UCSD-AML1 (cell line): Measurements from ENCODE around the gene FNBP1.
"Not testable (repeated sequence)": the region's sequence is repeated elsewhere in the genome, so short reads cannot be mapped to it uniquely, and the experiment has no call there.

Source experiments
- DNase-seq: peaks from one replicate; lab custom pipeline; 2025; ENCODE audit not compliant: unreplicated experiment; lab: John Stamatoyannopoulos, UW

Gene FNBP1

DNA sequence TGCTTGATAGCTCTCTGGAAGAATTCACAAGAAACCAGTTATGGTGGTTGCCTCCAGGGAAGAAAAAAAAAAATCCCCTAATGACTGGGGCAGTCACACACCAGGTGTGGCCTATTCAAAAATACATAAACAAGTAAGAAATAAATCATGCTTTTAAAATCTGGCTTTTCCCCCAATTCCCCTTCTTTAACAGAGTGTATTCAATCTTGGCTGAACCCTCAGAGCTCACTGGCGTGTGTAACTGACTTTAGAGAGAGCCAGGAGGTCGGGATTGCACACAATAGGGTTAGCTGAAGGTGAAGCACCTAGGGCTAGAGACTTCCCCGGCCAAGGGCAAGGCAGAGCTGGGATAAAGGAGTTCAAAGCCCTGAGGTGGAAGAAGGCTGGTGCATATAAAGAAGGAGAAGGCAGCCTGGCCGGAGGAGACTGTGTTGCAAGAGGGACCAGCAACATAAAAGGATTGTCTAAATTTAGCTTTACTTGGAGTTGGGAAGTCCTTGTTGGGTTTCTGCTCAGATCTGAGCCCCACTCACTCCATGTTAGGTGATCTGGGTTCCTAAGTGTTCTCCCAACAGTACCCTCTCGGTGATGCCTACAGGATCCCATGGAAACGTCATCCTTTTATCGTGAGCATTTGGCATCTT, 19.7 kb downstream of the FNBP1 start:
- no peak for DNase-seq

DNA sequence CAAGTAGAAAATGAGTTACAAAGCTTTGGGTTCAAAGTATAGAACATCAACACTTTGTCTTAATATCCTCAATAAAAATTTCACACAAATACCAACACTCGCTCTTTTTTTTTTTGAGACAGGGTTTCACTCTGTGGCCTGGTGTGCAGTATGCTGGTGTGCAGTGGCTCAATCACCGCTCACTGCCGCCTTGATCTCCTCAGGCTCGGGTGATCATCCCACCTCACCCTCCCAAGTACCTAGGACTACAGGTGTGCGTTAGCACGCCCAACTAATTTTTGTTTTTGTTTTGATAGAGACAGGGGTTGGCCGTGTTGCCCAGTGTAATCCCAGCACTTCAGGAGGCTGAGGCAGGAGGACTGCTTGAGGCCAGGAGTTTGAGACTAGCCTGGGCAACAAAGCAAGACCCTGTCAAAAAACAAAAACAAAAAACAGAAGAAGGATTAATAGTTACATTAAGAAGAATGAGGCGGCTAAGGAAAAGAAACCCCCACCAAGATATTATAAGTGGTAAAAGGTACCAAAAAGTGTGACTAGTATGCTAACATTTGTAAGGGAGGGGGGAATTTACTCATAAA, 20.3 kb downstream of the FNBP1 start:
- DNase-seq, result no peak

DNA sequence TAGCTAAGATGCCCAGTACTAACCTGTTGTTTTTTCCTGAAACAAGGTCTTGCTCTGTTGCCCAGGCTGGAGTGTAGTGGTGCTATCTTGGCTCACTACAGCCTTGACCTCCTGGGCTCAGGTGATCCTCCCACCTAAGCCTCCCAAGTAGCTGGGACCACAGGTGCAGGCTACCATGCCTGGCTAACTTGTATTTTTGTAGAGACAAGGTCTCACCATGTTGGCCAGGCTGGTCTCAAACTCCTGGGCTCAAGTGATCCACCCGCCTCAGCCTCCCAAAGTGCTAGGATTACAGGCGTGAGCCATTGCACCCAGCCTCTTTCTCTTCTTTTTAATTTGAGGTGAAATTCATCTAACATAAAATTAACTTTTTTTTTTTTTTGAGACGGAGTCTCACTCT, 21.1 kb downstream of the FNBP1 start:
- DNase-seq, result not testable (repeated sequence)

DNA sequence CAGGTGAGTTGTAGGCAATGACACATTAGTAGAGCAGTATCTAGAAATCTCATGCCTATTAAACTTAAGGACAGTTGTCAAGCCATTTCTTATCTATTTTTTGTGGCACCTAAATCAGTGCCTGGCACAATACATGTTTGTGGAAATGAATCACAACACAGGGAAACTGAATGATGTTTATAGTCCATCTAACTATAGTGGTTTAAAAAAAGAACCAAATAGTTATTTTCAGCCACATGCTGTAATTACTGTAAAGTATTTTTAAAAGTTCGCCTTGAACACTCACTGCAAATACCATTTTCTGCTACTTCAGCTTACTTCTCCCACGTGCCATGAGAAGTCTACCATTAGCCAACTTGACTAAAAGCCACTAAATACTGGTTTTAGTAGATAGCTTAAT, 21.9 kb downstream of the FNBP1 start:
- DNase-seq, result no peak

DNA sequence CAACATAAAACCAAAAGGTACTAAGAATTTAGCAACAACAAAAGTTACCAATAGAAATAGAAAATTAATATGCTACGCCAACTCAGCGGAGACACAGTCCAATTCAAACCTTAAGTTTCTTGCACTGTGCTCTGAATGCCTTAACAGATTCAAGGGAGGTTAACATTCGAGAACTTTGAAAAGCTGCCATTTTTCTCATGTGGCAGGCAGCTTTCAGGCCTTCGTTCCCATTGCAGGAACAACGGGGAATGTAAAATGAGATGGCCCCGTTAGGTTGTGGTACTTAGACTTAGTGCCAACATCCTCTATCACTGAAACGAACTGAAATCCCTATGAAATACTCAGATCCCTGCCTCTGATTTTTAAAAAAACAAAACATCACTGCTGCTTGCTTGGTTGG, 22.4 kb downstream of the FNBP1 start:
- DNase-seq, result no peak

DNA sequence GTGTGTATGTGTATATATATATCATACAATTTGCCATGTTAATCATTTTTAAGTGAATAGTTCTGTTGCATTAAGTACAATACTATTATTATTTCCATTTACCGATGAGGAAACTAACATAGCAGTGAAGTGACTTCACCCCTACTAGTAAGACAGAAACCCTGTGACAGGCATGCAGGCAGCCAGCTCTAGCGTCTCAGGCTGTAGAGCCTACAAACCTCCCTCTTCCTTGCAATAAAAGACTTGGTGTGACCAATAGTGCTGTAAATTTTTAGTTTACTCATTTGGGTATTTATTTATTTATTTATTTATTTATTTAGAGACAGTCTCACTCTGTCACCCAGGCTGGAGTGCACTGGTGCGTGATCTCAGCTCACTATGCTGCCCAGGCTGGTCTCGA, 24.7 kb downstream of the FNBP1 start:
- no peak for DNase-seq

DNA sequence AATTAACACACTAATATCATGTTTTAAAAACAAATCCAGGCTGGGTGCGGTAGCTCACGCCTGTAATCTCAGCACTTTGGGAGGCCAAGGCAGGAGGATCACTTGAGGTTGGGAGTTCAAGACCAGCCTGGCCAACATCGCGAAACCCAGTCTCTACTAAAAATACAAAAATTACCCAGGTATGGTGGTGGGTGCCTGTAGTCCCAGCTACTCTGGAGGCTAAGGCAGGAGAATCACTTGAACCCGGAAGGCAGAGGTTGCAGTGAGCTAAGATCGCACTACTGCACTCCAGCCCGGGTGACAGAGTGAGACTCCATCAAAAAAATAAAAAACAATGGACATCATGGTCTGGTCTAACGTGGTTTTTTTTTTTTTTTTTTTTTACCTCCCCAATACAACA, 25.5 kb downstream of the FNBP1 start:
- not testable (repeated sequence) for DNase-seq

DNA sequence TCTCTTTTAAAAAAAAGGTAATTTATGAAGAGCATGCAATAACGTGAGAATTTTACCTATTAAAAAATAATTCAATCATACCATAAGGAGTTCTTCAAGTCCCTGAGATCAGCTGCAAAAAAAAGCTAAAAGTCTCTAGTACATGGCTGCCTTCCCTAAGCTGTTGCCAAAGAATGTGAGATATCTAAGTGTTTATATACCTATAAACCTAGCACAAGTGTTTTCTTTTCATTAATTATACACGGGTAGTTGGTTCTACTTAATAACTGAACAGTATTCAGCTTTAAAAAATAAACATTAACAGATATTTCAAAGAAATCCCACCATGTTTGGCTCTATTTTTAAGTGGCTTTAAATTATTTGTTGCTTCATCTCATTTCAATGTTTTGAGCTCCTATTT, 25.9 kb downstream of the FNBP1 start:
- DNase-seq, result no peak

DNA sequence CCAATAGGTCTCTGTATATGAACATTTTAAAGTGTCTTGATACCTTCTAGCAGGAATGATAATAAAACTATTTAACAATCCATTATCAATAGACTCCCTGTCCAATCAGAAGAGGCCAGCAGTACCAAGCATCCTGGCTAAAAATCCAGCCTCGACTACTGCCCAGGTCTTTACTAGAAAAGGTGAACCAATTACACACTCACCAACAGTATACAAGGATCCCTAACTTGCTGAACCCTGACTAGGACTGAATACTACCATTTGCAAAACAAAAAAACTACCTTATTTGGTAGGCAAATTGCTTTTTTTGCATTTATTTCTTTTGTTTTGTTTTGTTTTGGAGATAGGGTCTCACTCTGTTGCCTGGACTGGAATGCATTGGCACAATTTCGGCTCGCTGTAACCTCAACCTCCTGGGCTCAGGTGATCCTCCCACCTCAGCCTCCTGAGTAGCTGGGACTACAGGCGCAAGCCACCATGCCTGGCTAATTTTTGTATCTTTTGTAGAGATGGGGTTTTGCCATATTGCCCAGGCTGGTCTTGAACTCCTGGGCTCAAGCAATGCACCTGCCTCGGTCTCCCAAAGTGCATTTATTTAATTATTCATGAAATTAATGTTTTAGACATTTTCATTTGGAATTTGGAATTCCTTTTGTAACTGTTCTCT, 27.5 kb downstream of the FNBP1 start:
- no peak for DNase-seq

DNA sequence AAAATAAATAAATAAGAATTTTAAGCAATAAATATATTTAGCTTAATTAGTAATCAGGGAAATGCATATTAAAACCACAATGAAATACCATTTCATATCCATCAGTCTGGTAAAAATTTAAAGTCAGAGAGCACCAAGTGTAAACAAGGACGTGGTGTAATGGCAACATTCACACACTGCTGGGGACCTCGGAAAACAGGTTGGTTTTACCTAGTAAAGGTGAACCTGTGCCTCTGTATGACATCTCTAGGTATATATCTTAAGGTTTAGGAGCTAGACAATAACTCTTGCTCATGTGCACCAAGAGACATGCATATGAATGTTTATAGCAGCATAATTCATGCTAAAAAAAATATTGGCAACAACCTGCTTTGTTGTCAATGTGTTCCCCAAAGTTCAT, 29.7 kb downstream of the FNBP1 start:
- DNase-seq, result no peak

DNA sequence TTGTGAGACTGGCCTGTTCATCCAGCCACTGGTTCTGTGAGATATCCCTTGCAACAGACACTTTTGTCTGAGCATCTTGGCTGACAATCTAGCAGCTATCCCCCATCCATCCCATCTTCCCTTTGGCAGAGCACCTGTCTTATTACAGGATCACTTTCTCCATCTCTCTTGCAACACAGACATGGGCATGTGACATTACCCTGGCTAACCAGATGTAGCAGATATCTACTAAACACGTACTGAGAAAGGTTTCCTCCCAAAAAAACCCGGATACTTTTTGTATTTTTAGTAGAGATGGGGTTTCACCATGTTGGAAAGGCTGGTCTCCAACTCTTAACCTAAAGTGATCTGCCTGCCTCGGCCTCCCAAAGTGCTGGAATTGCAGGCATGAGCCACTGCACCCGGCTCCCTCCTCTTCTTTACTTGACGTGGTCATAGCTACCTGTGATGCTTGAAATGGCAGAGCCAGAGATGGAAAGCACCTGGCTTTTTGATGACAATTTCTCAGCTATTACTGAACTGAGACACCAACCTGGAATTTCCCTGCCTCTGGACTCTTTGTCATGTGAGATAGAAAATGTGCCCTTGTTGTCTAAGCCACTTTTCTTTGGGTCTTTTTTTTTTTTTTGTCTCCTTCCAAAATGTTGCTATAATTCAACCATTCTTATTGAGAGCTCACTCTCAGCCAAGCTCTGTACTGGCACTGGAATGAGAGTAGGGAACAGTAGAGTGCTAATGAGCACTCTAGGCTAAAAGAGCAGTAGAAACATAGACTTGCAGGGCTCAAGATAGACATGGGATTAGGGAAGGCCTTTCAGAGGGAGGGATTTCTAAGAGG, 32.6 kb downstream of the FNBP1 start:
- no peak for DNase-seq

DNA sequence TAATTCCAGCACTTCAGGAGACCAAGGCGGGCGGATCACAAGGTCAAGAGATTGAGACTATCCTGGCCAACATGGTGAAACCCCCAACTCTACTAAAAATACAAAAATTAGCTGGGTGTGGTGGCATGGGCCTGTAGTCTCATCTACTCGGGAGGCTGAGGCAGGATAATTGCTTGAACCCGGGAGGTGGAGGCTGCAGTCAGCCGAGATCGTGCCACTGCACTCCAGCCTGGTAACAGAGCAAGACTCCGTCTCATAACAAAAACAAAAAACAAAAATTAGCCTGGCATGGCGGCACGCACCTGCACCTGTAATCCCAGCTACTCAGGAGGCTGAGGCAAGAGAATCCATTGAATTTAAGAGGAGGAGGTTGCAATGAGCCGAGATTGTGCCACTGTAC, 33.4 kb downstream of the FNBP1 start:
- DNase-seq, result not testable (repeated sequence)

DNA sequence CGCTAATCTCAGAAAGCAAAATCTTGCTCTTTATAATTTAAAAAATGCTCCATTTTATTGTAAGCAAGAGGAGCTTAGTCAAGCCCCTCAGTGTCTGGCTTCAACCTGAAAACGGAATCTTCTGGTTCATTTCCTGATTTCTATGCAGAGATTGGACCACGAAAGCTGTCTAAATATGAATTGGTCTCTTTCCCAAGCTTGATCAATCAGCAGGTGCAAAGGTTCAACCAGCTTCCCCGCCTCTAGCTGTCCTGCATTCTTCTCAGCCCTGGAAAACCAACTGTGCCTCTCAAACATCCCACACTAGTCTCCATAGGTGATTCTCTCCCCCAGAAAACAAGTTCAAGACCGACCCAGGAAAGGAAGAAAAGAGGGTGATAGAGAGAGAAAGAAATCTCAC, 34.5 kb downstream of the FNBP1 start:
- no peak for DNase-seq

DNA sequence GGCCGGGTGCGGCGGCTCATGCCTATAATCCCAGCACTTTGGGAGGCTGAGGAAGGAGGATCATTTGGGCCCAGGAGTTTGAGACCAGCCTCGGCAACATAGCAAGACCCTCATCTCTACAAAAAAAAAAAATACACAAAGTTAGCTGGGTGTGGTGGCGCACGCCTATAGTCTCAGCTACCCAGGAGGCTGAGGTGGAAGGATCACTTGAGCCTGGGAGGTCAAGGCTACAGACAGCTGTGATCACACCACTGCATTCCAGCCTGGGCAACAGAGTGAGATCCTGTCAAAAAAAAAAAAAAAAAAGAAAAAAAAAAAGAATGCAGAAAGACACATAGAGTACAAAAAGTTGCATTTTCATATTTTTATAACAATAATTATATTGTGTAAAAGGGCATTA, 36.0 kb downstream of the FNBP1 start:
- DNase-seq, result not testable (repeated sequence)

DNA sequence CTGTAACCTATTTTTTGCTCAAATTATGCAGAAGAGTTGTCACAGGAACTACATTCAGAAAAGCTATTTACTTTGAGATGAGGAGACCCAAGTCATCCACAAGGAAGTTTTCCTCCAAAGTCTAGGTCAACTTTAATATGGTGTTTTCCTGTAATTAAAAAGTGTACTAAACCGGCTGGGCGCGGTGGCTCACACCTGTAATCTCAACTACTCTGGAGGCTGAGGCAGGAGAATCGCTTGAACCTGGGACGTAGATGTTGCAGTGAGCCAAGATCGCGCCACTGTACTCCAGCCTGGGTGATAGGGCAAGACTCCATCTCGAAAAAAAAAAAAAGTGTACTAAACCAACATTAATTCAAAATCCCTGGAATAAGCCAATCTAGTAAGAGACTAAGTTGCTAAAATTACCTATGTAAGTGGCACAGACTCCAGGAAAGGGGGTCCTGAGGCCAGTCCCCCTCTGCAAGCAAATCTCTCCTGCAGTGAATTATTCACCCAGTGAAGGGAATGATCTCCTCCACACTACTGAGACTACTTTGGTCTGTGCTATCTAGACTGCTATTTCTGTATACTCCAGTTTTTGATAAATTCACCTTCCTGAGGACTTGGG, 38.9 kb downstream of the FNBP1 start:
- no peak for DNase-seq

DNA sequence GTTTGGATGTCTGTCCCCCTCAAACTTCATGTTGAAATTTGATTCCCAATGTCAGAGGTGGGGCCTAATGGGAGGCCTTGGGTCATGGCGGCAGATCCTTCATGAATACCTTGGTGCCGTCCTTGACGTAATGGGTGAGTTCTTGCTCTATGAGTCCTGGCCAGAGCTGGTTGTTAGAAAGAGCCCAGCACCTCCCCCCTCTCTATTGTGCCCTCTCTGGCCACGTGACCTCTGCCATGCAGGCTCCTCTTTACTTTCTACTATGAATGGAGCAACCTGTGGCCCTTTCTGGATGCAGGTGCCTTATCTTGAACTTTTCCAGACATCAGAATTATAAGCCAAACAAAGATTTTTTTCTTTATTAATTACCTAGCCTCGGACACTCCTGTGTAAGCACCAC, 40.7 kb downstream of the FNBP1 start:
- no peak for DNase-seq

DNA sequence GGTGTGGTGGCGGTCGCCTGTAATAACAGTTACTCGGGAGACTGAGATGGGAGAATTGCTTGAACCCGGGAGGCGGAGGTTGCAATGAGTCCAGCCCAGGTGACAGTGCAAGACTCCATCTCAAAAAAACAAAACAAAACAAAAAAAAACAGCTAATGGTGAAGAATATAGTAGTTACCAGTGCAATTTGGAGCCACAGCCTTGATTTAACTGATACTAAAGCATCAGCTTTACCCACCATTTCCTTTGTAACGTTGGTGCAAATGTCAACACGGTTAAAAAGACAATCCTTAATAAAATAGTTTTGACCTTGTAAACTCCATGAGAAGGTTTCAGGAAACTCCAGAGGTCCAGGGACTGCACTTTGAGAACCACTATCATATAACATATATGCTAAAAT, 41.8 kb downstream of the FNBP1 start:
- no peak for DNase-seq

DNA sequence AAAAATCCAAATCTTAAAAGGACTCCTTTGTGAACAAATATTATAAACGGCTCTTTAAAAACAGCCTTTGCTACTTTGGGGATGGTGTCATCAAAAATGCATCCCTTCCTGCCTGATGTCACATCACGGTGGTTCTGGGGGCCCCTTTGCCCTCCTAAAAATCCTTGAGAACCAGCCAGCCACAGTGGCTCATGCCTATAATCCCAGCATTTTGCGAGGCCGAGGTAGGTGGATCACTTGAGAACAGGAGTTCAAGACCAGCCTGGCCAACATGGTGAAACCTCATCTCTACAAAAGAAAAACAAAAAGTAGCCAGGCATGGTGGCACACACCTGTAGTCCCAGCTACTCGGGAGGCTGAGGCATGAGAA, 43.9 kb downstream of the FNBP1 start:
- no peak for DNase-seq

DNA sequence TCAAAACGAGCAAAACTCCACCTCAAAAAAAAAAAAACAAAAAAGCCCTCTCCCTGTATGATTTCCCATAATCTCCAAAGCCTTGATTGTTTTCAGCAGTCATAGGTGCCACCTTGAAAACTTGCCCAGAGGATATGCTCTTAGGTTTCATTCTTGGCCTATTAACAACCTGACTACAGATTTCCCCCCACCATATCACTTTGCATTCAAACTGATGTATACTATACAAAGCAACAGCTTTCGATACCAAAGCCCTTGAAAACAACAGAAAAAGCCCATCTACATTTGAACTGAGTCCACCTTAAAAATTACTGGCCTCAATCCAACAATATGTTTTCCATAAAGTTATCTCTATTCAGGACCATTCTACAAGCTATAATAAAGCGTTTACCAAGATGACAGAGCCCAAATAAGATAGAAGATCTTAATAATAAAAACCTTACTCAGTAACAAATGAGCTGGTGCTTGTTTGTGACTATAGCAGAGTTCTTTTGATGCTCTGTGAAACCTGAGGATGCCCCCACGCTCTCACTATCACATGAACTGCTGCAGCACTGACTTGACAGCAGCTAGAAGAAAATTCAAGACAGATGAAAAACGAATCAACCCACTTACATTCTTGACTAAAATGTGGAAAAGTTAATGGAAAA, 44.4 kb downstream of the FNBP1 start:
- DNase-seq, result no peak

DNA sequence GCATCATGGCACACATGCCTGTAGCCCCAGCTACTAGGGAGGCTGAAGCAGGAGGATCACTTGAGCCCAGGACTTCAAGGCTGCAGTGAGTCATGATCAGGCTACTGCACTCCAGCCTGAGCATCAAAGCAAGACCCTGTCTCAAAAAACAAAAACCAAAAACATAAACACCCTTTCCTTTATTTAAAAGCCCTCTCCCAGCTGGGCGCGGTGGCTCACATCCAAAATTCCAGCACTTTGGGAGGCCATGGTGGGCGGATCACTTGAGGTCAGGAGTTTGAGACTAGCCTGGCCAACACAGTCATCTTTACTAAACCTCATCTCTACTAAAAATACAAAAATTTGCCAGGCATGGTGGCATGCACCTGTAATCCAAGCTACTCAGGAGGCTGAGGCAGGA, 45.3 kb downstream of the FNBP1 start:
- DNase-seq, result not testable (repeated sequence)
